ENCODE measurements around the gene LMOD1. TPM values are rescaled to one million over a fixed set of nuclear protein-coding genes. Genes with fewer than 3 reads are reported as not detected.

LMOD1 gene
- total RNA-seq, 1 donor from 2014 or later: 0.37 TPM

DNA sequence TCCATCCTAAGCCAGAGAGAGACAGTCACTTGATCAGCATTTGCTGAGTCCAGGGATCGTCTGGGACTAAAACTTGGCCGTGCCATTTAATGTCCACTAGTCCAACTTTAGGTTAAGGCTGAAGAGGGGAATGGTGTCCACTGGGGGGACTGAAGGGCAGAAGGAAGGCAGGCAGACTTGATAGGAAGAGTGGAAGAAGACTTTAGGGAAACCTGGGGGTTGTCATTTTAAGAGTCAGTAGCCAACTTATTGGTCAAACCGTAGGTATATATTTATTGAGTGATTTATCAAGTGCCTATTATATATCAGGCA, 1.3 kb upstream of the LMOD1 start:
- Histone ChIP-seq H3F3A (ENCODE audit: low read depth) (peaks cover 18% of the 10 kb centered on the region), H3K79me2 (ENCODE audit: low read depth) (no peaks in the 10 kb centered on the region), H3K4me1 (peaks cover 25% of the 10 kb centered on the region), H4K20me1 (ENCODE audit: low read depth) (no peaks in the 10 kb centered on the region), H3K36me3 (no peaks in the 10 kb centered on the region), H3K4me2 (no peak overlapping the region), H3K27me3 (peaks cover 20% of the 10 kb centered on the region), H3K4me3 (no peak overlapping the region), H3K9ac (no peak overlapping the region), H3K9me3 (ENCODE audit: low read depth) (no peaks in the 10 kb centered on the region), H3K27ac (no peak overlapping the region), H2AFZ (replicated peaks) (no peak overlapping the region)
- Mint-ChIP-seq H3K27me3 (ENCODE audit: insufficient read depth, low read depth) (peaks cover 20% of the 10 kb centered on the region), H3K4me3 (peak overlapping the region; percentile 86), H3K27ac (peak overlapping the region; percentile 54), H3K4me1 (peaks cover 48% of the 10 kb centered on the region), H3K36me3 (no peaks in the 10 kb centered on the region), H3K9me3 (no peaks in the 10 kb centered on the region)
- TF ChIP-seq EZH2 (IDR thresholded peaks at IDR 0.05) (no peak), EZH2phosphoT487 (IDR thresholded peaks at IDR 0.05) (no peak)
- TF ChIP-seq, protein P1, sequence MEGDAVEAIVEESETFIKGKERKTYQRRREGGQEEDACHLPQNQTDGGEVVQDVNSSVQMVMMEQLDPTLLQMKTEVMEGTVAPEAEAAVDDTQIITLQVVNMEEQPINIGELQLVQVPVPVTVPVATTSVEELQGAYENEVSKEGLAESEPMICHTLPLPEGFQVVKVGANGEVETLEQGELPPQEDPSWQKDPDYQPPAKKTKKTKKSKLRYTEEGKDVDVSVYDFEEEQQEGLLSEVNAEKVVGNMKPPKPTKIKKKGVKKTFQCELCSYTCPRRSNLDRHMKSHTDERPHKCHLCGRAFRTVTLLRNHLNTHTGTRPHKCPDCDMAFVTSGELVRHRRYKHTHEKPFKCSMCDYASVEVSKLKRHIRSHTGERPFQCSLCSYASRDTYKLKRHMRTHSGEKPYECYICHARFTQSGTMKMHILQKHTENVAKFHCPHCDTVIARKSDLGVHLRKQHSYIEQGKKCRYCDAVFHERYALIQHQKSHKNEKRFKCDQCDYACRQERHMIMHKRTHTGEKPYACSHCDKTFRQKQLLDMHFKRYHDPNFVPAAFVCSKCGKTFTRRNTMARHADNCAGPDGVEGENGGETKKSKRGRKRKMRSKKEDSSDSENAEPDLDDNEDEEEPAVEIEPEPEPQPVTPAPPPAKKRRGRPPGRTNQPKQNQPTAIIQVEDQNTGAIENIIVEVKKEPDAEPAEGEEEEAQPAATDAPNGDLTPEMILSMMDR (IDR thresholded peaks at IDR 0.05): no peak
- no peak for DNase-seq (ENCODE audit: low spot score)

DNA sequence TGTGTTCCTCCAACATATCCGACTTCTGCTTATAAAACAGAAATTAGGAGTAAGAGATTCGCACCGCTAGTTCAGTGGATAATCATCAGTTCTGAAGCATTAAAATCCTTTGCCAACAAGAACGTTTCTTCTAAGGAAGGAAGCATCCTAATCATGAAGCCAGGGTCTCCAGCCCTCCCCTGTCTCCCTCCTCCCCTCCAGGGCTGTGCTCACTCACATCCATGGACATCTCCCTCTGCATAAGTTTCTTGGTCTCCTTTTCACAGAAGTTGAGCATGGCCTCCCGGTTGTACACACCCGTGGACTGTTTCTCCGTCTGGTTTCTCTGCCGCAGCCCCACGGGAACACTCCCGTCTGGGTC, 505 bp downstream of the LMOD1 start:
- peaks cover 4% of the 10 kb centered on the region for H4K20me1 ChIP-seq (ENCODE audit: low read depth)

GRCh38 chr1:201945157-201945556, 1.2 kb downstream of the LMOD1 start:
- peak; percentile 56 for DNase-seq (ENCODE audit: low spot score)
- Mint-ChIP-seq H3K4me1 (peaks cover 62% of the 10 kb centered on the region), H3K27me3 (ENCODE audit: insufficient read depth, low read depth) (peaks cover 18% of the 10 kb centered on the region), H3K9me3 (no peaks in the 10 kb centered on the region), H3K27ac (no peak overlapping the region), H3K4me3 (peak overlapping the region; percentile 86), H3K36me3 (no peaks in the 10 kb centered on the region)
- peaks cover 4% of the 10 kb centered on the region for H4K20me1 ChIP-seq (ENCODE audit: low read depth)
- H2AFZ ChIP-seq (replicated peaks): no peak overlapping the region
- peak overlapping the region; percentile 47 for H3K4me3 ChIP-seq
- peak overlapping the region; percentile 80 for H3K4me2 ChIP-seq
- H3K36me3 ChIP-seq: no peaks in the 10 kb centered on the region
- no peak for TF ChIP-seq EZH2 (IDR thresholded peaks at IDR 0.05)
- TF ChIP-seq, protein P1 (IDR thresholded peaks at IDR 0.05): peak; percentile 69
- no peaks in the 10 kb centered on the region for H3K79me2 ChIP-seq (ENCODE audit: low read depth)
- peaks cover 40% of the 10 kb centered on the region for H3F3A ChIP-seq (ENCODE audit: low read depth)
- H3K4me1 ChIP-seq: peaks cover 39% of the 10 kb centered on the region
- H3K27ac ChIP-seq: no peak overlapping the region
- no peaks in the 10 kb centered on the region for H3K9me3 ChIP-seq (ENCODE audit: low read depth)
- H3K9ac ChIP-seq: no peak overlapping the region
- peaks cover 20% of the 10 kb centered on the region for H3K27me3 ChIP-seq

More for the DNA sequence above, 505 bp downstream of the LMOD1 start:
- Histone ChIP-seq H3K9ac (no peak overlapping the region), H3K4me2 (peak overlapping the region; percentile 80), H3K27ac (no peak overlapping the region), H3K27me3 (peaks cover 20% of the 10 kb centered on the region), H3K4me1 (peaks cover 39% of the 10 kb centered on the region), H3K79me2 (ENCODE audit: low read depth) (no peaks in the 10 kb centered on the region), H3F3A (ENCODE audit: low read depth) (peaks cover 36% of the 10 kb centered on the region), H3K36me3 (no peaks in the 10 kb centered on the region), H3K4me3 (peak overlapping the region; percentile 47), H3K9me3 (ENCODE audit: low read depth) (no peaks in the 10 kb centered on the region), H2AFZ (replicated peaks) (peak overlapping the region; percentile 10)
- peaks cover 62% of the 10 kb centered on the region for H3K4me1 Mint-ChIP-seq
- DNase-seq (ENCODE audit: low spot score): no peak
- H3K27me3 Mint-ChIP-seq (ENCODE audit: insufficient read depth, low read depth): peaks cover 20% of the 10 kb centered on the region
- no peak overlapping the region for H3K27ac Mint-ChIP-seq
- H3K36me3 Mint-ChIP-seq: no peaks in the 10 kb centered on the region
- H3K4me3 Mint-ChIP-seq: peak overlapping the region; percentile 86
- TF ChIP-seq, protein P1 (IDR thresholded peaks at IDR 0.05): no peak
- TF ChIP-seq EZH2 (IDR thresholded peaks at IDR 0.05): no peak
- TF ChIP-seq EZH2phosphoT487 (IDR thresholded peaks at IDR 0.05): no peak
- H3K9me3 Mint-ChIP-seq: no peaks in the 10 kb centered on the region
